Adrenal gland (tissue), 12 donors: ENCODE measurements around the gene OPRD1. TPM values are rescaled to one million over a fixed set of nuclear protein-coding genes. Genes with fewer than 3 reads are reported as not detected.

ENCODE experiments used
- DNase-seq, 7 donors: peaks; one replicate each; pipeline ENCODE4 v3.0.0-alpha.2; 2019 to 2020
- H3K27ac ChIP-seq, 5 donors: fragments of 200-600 bp; sonication (generic) in 4 of 5; 1 replicate in 3 of 5; 2 replicates in 2 of 5; pipeline versions ENCODE4 v1.5.1 to v1.8.0; 2016 to 2020; ENCODE audit warnings: mild to moderate bottlenecking in 1 of 5
- H3K27me3 ChIP-seq: fragments of 200-600 bp; 2 replicates; pipeline ENCODE4 v1.8.0; 2021
- H3K36me3 ChIP-seq, 2 donors: fragments of 200-600 bp; replicated peaks in 1 of 2; 1 replicate in 1 of 2; 2 replicates in 1 of 2; pipeline versions ENCODE4 v1.5.1 to v1.8.0; 2018 to 2022
- H3K4me1 ChIP-seq, 2 donors: fragments of 200-600 bp; replicated peaks in 1 of 2; 1 replicate in 1 of 2; 2 replicates in 1 of 2; pipeline versions ENCODE4 v1.5.1 to v1.8.0; 2018 to 2021
- H3K4me3 ChIP-seq, 4 donors: fragments of 200-600 bp; sonication (generic) in 3 of 4; one replicate each; pipeline ENCODE4 v1.5.1; 2016 to 2018
- H3K9me3 ChIP-seq, 3 donors: fragments of 200-600 bp; sonication (generic) in 1 of 3; replicated peaks in 1 of 3; 1 replicate in 2 of 3; 2 replicates in 1 of 3; pipeline versions ENCODE4 v1.5.1 to v1.8.0; 2016 to 2021
- POLR2A ChIP-seq, 2 donors: fragments of 450-650 bp; IDR thresholded peaks; one replicate each; pipeline ENCODE4 v1.6.1; 2017; ENCODE audit warnings: antibody characterized with exemption in 2 of 2, mild to moderate bottlenecking in 2 of 2, moderate library complexity in 1 of 2
- WGBS, 4 donors: extraction: QIAGEN DNeasy Blood & Tissue Kit in 2 of 4; methylation state at CpG; one replicate each; pipeline versions ENCODE4 v1.1.5 to v1.1.7; 2013 to 2017; 5-methylcytosine and 5-hydroxymethylcytosine counted together
- intact Hi-C, 2 donors: fragments of 100-400 bp; cut with DNase I; formaldehyde crosslinking; loops; one replicate each; pipeline versions ENCODE4 v1.14.1 to v1.15.0; 2022 to 2023
- polyA plus RNA-seq, 3 donors: library from polyadenylated mRNA; stranded (reverse); fragments of 200-250 nt in 2 of 3; fragments of 350-450 nt in 1 of 3; fragmentation: Illumina TruSeq in 1 of 3; extraction: RNeasy Lipid Tissue Mini Kit (QIAGEN cat#74804) in 1 of 3; gene quantifications; one replicate each; pipeline ENCODE4 v1.2.3, GENCODE V29; 2013 to 2014
- total RNA-seq, 9 donors: library from RNA; depleted of rRNA in 4 of 9; stranded (reverse); fragments of >200 nt in 4 of 9; fragments of 120-200 nt in 1 of 9; fragmentation: NEBNext Ultra II Directional in 1 of 9; extraction: Animal tissue kit (Norgen Biotek cat#: 25700) in 1 of 9; gene quantifications; one replicate each; pipeline versions ENCODE4 v1.1.0 to v1.2.4, GENCODE V29; 2013 to 2023
- TF ChIP-seq, protein P1 (sequence below), 6 experiments: fragments of 450-650 bp in 4 of 6; fragments of 200-600 bp in 2 of 6; sonication (generic) in 1 of 6; IDR thresholded peaks; 1 replicate in 5 of 6; 2 replicates in 1 of 6; pipeline versions ENCODE4 v1.5.1 to v1.8.0; 2016 to 2021; ENCODE audit warnings: antibody characterized with exemption in 6 of 6, mild to moderate bottlenecking in 2 of 6, moderate library complexity in 1 of 6
- donor health status: healthy with polysubstance abuse.
- donor health status: Bipolar disorder and iron deficiency.
- donor health status: DM: yes; HTN: yes; CAD: no.
- donor health status: DM: no; HTN: no; CAD: no.
- donor health status: DM: no; HTN: no; CAD: no.
- donor health status: DM: yes; HTN: yes; CAD: no.

OPRD1 gene
- total and polyA plus RNA-seq, 12 donors = 0.06 to 1.8 (median 0.35) TPM; not detected in 4

DNA sequence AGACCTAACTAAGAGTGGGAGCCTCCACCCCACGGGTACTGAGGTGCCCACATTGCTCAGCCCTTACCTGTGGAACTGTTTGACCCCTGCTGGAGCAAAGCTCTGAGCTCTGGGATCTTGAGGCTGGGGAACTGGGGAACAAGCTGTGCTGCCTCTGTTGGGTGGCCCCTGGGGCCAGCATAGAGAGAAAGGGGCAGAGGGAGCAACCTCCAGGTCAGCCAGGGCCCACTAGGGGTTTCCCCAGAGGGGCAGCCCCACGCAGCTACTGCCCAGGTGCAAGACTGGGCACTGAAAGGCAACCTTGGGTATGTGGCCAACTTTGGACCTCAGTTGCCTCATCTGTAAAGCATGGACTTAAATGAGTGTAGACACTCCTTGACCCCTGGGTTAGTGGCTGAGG is 78.9 kb downstream of the OPRD1 start:
- intact Hi-C loops = no loop called here
- H3K27me3 ChIP-seq = no peaks in the 10 kb centered on the region

DNA sequence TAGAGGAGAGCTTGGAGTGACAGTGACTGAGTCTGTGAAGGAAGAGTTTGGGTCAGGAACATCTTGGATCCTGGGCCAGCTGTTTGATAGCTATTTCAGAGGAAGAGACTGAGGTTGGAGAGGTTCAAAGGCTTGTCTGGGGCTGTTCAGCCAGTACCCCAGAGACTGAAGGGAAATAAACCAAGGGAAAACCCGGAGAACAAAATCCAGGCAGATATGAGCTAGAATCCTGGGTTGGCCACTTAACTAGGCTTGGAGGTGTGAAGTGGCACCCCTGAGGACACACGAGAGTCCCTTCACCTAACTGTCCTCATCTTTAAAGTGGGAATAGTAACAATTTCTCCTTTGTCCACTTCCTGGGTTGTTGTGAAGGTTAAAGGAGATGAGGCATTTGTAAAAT is 79.3 kb downstream of the OPRD1 start:
- 89 to 100% (median 93%) methylated on average over 2 of the region's 2 CpGs for WGBS, 4 donors
- H3K27ac ChIP-seq = no peak overlapping the region
- no peak overlapping the region for H3K4me3 ChIP-seq
- no peaks in the 10 kb centered on the region for H3K27me3 ChIP-seq
- no peak for TF ChIP-seq POLR2A (IDR thresholded peaks at IDR 0.05)
- TF ChIP-seq, protein P1, sequence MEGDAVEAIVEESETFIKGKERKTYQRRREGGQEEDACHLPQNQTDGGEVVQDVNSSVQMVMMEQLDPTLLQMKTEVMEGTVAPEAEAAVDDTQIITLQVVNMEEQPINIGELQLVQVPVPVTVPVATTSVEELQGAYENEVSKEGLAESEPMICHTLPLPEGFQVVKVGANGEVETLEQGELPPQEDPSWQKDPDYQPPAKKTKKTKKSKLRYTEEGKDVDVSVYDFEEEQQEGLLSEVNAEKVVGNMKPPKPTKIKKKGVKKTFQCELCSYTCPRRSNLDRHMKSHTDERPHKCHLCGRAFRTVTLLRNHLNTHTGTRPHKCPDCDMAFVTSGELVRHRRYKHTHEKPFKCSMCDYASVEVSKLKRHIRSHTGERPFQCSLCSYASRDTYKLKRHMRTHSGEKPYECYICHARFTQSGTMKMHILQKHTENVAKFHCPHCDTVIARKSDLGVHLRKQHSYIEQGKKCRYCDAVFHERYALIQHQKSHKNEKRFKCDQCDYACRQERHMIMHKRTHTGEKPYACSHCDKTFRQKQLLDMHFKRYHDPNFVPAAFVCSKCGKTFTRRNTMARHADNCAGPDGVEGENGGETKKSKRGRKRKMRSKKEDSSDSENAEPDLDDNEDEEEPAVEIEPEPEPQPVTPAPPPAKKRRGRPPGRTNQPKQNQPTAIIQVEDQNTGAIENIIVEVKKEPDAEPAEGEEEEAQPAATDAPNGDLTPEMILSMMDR (IDR thresholded peaks at IDR 0.05) = no peak
- no peak for DNase-seq
- no peaks in the 10 kb centered on the region for H3K9me3 ChIP-seq
- H3K4me1 ChIP-seq = peaks cover 0 to 14% of the 10 kb centered on the region in 2 donors
- intact Hi-C loops = no loop called here
- H3K36me3 ChIP-seq = no peaks in the 10 kb centered on the region

More for the DNA sequence above, 78.9 kb downstream of the OPRD1 start:
- Histone ChIP-seq H3K9me3 (no peaks in the 10 kb centered on the region), H3K36me3 (no peaks in the 10 kb centered on the region), H3K27ac (no peak overlapping the region), H3K4me1 (peaks cover 0 to 14% of the 10 kb centered on the region in 2 donors), H3K4me3 (no peak overlapping the region)
- TF ChIP-seq POLR2A (IDR thresholded peaks at IDR 0.05) = no peak
- TF ChIP-seq, protein P1 (IDR thresholded peaks at IDR 0.05) = no peak
- no peak for DNase-seq
- 72 to 90% (median 85%) methylated on average over 1 to 2 of the region's 2 CpGs for WGBS, 4 donors

DNA sequence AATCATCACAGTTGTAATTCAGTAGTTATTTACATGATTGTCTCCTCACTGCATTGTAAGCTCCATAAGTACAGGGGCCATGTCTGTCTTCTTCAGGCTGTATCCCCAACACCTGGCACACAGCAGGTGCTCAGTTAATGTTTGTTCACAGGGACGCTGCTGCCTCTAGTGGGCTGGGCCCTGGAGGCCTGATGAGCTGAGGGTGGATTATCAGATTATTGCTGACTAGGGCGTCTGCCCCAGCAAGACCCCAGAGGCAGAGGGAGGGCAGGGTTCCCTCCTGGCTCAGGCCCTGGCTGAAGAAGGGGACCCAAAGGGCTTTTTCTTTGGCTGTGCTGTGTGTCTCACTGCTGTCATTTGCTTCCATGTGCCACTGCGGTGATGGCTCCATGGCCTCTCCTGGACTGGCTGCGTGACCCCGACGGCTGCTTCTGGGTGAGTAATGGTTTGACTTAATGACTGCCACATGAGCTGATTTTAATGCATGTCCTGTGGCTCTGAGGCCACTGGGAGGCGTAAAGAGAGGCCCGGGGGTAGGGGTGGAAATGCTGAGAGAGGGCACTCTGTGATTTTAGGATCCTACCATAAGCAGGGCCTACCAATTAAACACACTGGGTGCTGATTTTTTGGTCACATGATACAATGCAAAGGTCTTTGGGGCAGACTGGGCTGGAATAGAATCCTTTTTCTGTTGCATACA is 81.6 kb downstream of the OPRD1 start:
- Histone ChIP-seq H3K27ac (peak overlapping the region in 1 of 5 donors; percentile 40), H3K4me3 (no peak overlapping the region), H3K4me1 (peaks cover 5 to 10% of the 10 kb centered on the region in 2 donors), H3K27me3 (no peaks in the 10 kb centered on the region), H3K36me3 (no peaks in the 10 kb centered on the region), H3K9me3 (no peaks in the 10 kb centered on the region)
- TF ChIP-seq POLR2A (IDR thresholded peaks at IDR 0.05) = no peak
- TF ChIP-seq, protein P1 (IDR thresholded peaks at IDR 0.05) = peak in 3 of 6 experiments; percentile 18 to 27 (median 19)
- DNase-seq = peak in 2 of 7 donors; percentile 24 to 27
- 72 to 91% (median 75%) methylated on average over 7 to 8 of the region's 8 CpGs for WGBS, 4 donors
- intact Hi-C loops = no loop called here

DNA sequence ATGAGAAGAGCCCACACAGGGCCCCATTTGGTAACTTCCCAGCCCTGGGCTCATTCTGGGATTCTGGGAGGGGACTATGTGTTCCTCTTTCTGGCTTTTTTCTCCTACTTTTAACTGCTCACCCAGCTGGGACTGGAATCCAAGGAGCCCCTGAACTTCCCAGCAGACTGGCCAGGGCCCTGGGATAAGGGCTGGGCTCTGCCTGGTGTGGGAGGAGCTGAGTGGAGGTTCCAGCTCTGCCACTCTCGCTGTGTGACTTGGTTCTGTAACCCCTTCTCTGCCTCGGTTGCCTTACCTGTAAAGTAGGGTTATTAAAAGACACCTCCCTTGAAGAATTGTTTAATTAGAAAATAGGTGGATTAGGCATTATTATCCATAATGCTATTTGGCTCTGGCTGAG is 82.8 kb downstream of the OPRD1 start:
- no peaks in the 10 kb centered on the region for H3K36me3 ChIP-seq
- no peaks in the 10 kb centered on the region for H3K27me3 ChIP-seq
- peaks cover 15 to 21% of the 10 kb centered on the region in 2 donors for H3K4me1 ChIP-seq
- DNase-seq = no peak
- no peak overlapping the region for H3K4me3 ChIP-seq
- 52 to 76% (median 74%) methylated on average over 2 of the region's 2 CpGs for WGBS, 4 donors
- no peaks in the 10 kb centered on the region for H3K9me3 ChIP-seq
- H3K27ac ChIP-seq = no peak overlapping the region
- TF ChIP-seq, protein P1 (IDR thresholded peaks at IDR 0.05) = no peak
- TF ChIP-seq POLR2A (IDR thresholded peaks at IDR 0.05) = no peak
- intact Hi-C loops = no loop called here
